Measurements from ENCODE around the gene GATD1.

The GATD1 gene

DNA sequence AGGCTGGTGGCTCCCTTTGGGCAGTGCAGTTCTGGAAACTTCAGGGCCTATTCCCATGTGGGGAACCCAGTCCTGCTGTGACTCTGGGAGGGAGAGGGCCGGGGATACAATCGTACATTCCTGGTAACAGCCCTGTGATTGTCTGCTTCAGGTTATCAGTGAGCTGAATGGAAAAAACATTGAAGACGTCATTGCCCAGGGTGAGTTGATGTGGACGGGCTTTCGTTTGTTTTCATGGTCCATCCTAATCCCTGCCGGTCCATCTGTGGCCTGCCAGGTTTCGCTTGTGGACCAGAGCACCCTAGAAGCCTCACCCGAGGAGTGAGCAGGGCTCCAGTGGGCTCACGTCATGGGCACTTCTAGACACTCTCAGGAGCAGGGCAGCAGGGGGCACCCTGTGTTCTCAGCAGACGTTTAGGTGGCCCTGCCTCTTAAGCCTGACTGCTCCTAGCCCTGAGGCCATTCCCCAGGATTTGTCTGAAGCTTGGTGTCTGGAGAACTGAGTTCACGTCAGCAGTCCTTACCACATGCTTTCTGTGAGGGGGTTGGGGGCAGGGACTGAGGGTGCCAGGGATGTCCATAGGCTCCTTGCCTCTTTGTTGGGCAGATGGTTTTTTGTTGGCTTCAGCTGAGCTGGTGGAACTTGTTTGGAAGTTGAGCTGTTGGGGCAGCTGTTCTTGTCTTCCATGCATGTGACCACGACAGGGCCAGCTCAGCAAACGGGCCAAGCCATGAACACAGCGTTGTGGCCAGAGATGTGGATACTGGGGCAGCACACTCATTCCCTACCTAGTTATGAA is 34.4 kb upstream of the GATD1 start:
- no peak for DNase-seq

GRCh38 chr11:810040-810567 is 32.8 kb upstream of the GATD1 start:
- no peak for DNase-seq

GRCh38 chr11:809287-810039 is 32.2 kb upstream of the GATD1 start, which contains the start of gene RPLP2:
TSS of gene RPLP2 (plus strand) at chr11:809967. CDS start at chr11:810235, 268 bp downstream.
- DNase-seq, result peak; percentile 95

DNA sequence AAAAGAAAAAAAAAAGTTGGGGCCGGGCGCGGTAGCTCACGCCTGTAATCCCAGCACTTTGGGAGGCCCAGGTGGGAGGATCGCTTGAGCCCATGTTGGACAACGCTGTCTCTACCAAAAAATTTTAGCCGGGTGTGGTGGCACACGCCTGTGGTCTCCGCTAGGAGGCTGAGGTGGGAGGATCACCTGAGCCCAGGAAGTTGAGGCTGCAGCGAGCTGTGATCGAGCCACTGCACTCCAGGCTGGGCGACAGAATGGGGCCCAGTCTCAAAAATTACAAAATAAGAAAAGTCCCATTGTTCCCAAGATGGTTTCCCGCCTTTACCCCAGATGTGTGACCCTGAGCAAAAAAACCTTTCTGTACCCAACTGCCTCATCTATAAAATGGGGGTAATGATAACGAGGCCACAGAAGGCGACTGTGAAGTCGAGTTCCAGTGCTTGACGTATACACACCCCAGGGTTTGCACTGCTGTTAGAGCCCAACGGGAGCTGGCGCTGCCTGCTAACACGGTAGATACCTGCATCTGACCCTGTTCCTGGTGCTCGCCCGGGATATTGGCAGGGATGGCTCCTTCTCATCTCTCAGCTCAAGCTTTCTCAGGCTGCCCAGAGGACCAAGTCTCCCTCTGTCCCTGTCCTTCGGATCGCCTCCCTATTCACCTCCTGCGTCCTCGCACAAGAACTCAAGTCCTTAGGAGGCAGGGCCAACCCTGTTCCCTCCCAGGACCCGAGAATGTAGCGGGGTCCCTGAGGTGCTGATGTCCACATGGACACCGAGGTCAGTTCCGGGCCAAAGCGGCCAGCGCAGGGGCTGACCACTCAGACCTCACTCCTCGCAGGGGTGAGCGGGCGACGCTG is 31.4 kb upstream of the GATD1 start:
- no peak for DNase-seq

DNA sequence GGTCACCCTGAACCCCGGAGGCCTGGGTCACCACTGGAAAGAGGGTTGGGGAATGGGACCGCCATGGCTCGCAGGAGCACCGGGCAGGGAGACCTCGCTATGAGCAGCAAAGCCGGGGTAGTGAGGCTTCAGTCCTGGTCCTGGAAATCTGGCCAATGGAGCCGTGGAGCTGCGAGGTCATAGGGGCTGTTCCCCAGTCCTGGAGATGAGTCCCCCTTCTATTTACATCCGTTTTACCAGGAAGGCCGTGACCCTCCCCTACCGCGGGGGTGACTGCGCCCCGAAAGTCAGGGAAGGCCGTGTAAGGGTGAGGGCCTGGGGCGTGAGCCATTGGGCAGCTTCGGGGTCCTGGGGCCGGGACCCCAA is 27.3 kb upstream of the GATD1 start:
- DNase-seq, result no peak

DNA sequence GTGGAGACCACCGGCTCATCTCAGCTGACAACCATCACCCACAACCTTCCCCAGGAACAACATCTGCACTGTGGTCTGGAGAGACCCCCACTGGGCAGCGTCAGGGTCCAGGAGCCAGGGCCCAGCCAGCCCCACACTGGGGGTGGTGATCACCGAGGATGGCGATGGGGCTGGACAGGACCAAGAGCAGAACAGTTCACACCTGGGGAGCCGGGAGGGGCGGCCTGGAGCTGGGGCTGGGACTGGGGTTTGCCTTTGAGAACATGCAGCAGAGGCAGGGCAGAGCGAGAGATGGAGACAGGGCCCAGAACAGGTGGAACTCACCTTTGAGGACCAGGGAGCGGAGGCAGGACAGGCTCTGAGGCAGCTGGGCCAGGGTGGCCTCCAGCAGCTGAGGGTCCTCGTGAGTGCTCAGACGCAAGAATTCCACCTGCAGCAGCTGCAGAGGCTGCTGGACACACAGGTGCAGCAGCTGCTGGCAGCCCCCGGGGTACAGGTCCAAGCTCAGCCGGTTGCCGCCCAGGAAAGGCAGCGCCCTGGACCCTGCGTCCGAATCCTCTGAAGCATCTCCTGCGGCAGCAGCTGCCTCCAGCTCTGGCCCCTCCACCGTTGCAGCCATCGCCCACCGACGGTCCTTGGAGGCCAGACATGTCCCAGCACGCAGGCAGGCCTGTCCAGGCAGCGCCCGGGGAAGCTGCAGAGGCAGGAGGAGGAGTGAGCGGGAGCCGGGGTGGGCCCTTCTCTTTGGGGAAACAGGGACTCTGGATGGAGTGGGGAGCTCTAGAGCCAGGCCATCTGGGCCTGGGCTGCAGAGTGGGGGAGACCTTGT is 26.7 kb upstream of the GATD1 start:
- DNase-seq, result no peak

DNA sequence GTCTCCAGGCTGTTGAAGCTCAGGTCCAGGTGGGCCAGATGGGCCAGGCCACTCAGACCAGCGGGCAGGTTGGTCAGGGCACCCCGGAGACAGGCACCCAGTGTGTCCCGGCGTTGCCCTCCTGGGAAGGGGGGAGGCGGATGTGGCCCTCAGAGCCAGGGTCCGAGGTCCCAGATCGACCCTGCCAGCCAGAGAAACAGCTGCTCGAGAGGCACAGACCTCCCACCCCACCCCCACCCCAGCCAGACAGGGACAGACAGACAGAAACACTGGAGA is 26.1 kb upstream of the GATD1 start:
- no peak for DNase-seq

DNA sequence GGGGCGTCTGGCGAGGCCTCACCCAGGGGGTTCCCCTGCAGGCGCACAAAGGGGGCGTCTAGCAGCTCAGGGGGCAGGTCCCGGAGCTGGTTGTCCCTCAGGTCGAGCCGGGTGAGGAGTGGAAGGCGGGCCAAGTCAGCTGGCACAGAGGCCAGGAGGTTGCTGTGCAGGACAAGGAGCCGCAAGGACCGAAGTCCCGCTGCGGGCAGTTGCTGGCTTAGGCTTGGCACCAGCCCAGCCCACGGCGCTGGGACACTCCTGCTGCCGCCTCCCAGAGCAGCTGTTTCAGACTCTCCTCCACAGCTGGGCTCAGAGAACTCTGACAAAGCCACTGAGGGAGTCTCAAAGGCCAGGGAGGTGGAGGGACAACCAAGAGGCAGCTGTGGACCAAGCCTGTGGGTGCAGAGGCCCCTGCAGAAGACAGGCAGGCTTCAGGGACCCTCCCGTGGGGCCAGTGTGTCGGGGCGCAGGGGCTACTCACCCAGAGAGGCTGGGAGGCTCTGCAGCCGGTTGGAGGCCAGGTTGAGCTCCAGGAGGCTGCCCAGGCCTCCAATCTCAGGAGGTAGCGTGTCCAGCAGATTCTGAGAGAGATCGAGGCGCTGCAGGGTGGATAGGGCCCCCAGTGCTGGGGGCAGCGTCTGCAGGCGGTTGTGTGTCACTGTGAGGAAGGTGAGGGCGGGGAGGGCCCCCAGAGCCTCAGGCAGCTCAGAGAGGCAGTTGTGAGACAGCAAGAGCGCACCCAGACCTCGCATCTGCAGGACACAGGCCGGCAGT is 25.6 kb upstream of the GATD1 start:
- no peak for DNase-seq

- no peak for DNase-seq
These were observed 24.8 kb upstream of the GATD1 start for GRCh38 chr11:802018-802617.

GRCh38 chr11:801097-801780 is 24.0 kb upstream of the GATD1 start:
- no peak for DNase-seq

- no peak for DNase-seq
These were observed 23.2 kb upstream of the GATD1 start for GRCh38 chr11:800473-800872.

GRCh38 chr11:799641-800316 is 22.5 kb upstream of the GATD1 start:
- DNase-seq, result no peak

DNA sequence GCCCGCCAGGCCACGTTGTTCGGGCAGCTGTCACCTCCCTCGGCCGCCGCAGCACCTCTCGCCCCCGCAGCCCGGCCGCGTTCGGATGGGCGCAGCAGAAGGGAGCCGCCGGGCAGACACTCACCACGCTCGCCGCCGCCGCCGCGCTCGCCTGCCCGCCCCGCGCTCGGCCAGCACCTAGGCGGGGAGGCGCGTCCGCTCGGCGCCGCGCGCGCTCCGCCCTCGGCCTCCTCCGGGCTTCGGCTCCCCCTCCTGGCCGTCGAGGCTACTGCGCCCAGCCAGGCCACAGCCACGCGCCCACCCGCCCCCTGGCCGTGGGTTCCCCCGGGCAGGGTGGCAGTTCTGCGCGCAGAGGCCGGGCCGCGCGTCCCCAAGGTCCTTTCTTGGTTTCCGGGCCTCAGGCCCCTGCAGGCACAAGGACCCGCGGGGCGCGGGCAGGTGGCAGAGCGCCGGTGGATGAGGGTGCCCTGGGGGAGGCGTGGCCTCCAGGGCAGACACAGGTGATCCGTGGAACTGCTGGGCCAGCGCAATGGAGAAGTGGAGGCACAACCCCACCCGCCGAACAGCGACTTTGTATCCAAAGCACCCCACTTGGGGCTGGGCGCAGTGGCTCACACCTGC is 20.9 kb upstream of the GATD1 start, which contains the start of gene SLC25A22:
SLC25A22 (minus strand) TSS at position 189 of the 621 bp plus-strand sequence. CDS start 3,275 bp downstream, outside the sequence.
- peak; percentile 77 for DNase-seq

DNA sequence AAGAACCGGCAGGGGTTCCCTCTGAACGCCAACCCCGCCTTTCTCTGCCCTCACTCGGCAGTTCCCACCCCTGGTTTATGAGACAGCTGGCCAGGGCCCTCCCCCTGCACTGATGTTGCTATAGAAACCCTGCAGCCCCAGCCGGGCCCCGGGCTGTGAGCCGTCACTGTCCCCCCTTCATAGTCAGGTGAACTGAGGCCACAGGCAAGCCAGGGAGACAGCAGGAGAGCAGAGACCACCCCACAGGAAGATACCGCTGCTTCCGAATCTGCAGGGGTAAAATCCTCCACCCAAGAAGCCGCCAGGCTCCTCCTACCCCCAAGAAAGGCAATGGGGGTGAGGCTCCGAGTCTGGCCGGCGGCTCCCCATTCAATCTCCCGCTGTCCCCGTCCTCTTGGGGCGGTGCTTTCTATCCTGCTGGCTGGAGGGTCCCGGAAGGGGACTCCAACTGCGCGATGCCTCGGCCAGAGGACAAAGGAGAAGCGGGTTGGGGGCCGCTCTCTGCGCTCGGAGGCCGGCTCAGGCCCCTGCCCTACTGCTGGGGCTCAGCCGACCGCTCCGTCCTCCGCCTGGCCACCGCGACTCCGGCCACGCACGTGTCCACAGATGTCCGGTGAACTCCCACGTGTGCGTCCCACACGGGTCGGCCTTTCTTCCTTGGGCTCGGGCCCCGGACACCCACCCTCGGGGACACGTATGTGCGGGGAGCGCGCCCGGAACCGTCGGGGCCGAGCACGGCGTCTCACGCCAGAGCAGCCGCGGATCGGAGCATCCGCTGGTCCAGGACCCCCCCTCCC is 20.2 kb upstream of the GATD1 start:
- DNase-seq, result peak; percentile 43

DNA sequence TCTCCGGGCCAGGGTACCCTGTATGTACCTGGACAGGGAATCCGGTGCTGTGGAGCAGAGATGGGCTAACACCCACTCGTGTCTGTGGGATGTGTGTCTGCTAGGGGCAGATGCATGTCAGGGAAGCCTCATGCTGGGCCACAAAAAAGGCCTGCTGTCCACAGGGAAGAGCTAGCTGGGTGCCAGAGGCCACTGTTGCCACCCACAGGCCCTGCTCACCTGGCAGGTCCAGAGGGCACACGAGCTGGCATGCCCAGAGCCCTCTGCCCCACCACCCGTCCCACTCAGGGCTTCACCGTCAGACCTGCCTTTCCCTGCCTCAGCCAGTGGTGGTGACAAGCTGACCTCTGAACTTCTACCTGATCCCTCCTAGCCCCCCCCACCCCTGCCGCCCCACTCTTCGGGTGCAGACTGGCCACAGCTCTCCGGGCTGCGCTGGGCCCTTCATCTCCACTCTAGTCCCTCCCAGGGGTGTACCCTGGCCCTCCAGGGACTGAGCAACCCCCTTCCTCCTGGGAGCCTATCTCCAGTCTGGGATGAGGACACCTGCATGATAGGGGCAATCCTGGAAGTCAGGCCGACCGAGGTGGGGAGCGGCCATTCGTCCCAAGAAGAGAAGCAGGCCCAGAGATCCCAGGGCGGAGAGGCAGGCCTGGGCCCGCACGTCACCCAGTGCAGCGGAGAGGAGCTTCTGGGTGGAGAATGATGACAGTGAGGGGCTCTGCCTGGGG is 19.4 kb upstream of the GATD1 start:
- no peak for DNase-seq

DNA sequence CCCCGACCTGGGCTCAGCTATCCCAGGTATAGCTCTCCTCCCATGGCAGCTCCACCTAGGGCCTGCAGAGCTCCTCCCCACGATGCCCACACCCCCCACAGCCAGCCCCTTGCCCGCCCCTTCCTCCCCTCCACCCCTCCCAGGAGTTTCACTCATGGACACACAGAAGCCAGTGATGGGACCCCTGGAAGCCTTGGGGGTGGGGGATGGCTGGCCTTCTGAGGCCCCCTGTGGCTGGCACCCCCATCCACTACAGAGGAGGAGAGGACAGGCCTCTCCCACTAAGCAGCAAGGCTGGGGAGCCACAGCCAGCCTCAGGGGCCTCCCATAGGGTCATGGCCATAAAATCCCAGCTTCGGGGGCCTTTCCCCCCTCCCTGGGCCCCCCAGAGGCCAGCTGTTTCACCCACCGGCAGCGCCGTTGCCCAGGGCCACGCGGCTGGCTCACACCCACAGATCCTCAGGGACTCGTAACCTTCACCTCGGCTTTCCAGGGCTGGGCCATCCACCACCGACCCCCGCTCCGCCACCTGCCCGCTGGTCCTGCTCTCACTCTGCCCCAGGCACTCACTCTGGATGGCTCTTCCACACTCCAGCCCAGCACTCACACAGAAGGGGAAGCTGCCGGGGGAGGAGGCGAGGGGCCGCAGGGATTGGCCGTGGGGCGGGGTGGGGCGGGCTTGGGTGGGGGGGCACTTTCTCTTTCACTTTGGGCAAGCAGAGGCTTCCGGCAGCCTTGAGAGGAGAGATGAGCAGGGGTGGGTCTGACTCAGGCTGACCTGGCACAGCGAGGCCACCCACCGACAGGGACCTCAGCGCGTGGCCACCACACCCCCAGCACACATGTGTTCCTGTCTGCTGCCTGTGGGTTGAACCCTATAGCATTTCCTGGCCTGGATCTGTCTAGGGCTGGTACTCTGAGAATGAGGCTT is 18.6 kb upstream of the GATD1 start:
- peak; percentile 63 for DNase-seq

All from GDM1 (cell line).